Ishikawa (cell line): ENCODE results near the gene ZBTB7C.

Experiments used
- CEBPB ChIP-seq: IDR thresholded peaks from 2 replicates; pipeline ENCODE4 v1.6.1; 2012
- CREB1 ChIP-seq: IDR thresholded peaks from 2 replicates; pipeline ENCODE4 v1.6.1; 2012; ENCODE audit warnings: low read depth
- EGR1 ChIP-seq: IDR thresholded peaks from 2 replicates; pipeline ENCODE4 v1.6.1; 2012
- EP300 ChIP-seq: IDR thresholded peaks from 2 replicates; pipeline ENCODE4 v1.6.1; 2012; ENCODE audit warnings: borderline replicate concordance
- FOXM1 ChIP-seq: IDR thresholded peaks from 2 replicates; pipeline ENCODE4 v1.6.1; 2012; ENCODE audit warnings: low read depth, borderline replicate concordance
- MAX ChIP-seq: IDR thresholded peaks from 2 replicates; pipeline ENCODE4 v1.6.1; 2012
- NFIC ChIP-seq: IDR thresholded peaks from 2 replicates; pipeline ENCODE4 v1.6.1; 2012
- RAD21 ChIP-seq: IDR thresholded peaks from 2 replicates; pipeline ENCODE4 v1.6.1; 2012; ENCODE audit warnings: low read depth
- REST ChIP-seq: IDR thresholded peaks from 2 replicates; pipeline ENCODE4 v1.6.1; 2012; ENCODE audit warnings: low read depth, mild to moderate bottlenecking
- TAF1 ChIP-seq: IDR thresholded peaks from 2 replicates; pipeline ENCODE4 v1.6.1; 2012; ENCODE audit warnings: low read depth, mild to moderate bottlenecking
- TEAD4 ChIP-seq: IDR thresholded peaks from 2 replicates; pipeline ENCODE4 v1.6.1; 2012
- USF1 ChIP-seq: IDR thresholded peaks from 2 replicates; pipeline ENCODE4 v1.6.1; 2012
- YY1 ChIP-seq: IDR thresholded peaks from 2 replicates; pipeline ENCODE4 v1.6.1; 2012; ENCODE audit warnings: low read depth
- ZBTB7A ChIP-seq: IDR thresholded peaks from 2 replicates; pipeline ENCODE4 v1.6.1; 2012; ENCODE audit warnings: low read depth

GRCh38 chr18:48229552-48229981, 179.6 kb downstream of the ZBTB7C start:
- TF ChIP-seq TAF1, result no peak
- TF ChIP-seq MAX, result no peak
- no peak for TF ChIP-seq EP300
- no peak for TF ChIP-seq REST
- TF ChIP-seq NFIC, result no peak
- no peak for TF ChIP-seq CEBPB
- no peak for TF ChIP-seq FOXM1
- TF ChIP-seq YY1, result no peak
- TF ChIP-seq ZBTB7A, result no peak
- no peak for TF ChIP-seq CREB1
- TF ChIP-seq USF1, result no peak
- no peak for TF ChIP-seq RAD21
- TF ChIP-seq EGR1, result no peak
- TF ChIP-seq TEAD4, result no peak
